Stimulated activated CD4-positive, alpha-beta T cell treated with anti-CD3 and anti-CD28 coated beads, TNF-alpha, amount 100 ng/mL, for 4 hours (primary cell): ENCODE results near the gene PDE6A.

Experiments
- DNase-seq, 3 experiments: peaks; one replicate each; pipeline ENCODE4 v3.0.0-alpha.2; 2020; ENCODE audit warnings: low read depth in 3 of 3

PDE6A gene

GRCh38 chr5:149944666-149945065 lies at the start of gene PDE6A:
Gene PDE6A, minus strand, starts transcription at chr5:149944793. Its CDS starts 120 bp downstream, at chr5:149944673.
- DNase-seq, result no peak

GRCh38 chr5:149993471-149993870 lies 48.9 kb upstream of the PDE6A start:
- DNase-seq, result no peak

GRCh38 chr5:149990518-149991376 lies 46.2 kb upstream of the PDE6A start:
- peak; percentile 28 to 52 (median 50) for DNase-seq

GRCh38 chr5:149988126-149988525 lies 43.5 kb upstream of the PDE6A start:
- DNase-seq, result no peak

DNA sequence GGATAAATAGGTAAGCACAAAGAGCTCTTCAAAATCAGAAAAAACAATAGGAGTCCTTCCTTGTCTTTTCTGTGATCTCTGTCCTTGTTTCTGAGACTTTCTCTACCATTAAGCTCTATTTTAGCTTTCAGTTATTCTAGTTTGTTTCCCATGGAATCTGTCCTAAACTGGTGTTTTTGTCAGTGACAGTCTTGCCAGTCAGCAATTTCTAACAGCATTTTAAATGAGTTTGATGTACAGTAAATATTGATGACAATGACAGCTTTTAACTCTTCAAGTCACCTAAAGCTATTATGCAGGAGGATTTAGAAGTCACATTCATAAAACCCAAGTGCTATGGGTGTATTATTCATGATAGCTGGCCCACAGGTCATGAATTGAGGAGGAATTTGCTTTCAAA lies 37.9 kb upstream of the PDE6A start:
- DNase-seq, result no peak

- DNase-seq, result no peak
Measured at GRCh38 chr5:149981206-149981605, 36.6 kb upstream of the PDE6A start.

DNA sequence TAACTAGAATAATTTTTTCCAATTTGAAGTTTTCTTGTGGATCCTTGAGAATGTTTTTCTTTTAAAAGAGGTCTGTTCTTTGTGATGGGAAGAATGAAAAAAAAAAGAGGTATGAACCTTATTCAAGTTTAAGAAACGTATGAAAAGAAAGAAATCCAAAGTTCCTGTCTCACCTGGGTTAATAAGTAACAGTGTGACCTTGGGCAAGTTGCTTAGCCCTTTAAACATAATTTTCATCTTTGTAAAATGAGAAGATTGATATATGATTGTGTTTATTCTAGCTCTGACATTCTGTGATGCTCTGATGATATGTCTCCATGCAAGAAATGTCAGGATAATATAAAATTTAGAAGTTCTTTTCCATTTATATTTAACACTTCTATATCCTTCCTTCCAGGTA lies 35.3 kb upstream of the PDE6A start:
- no peak for DNase-seq

- DNase-seq, result no peak
Measured at GRCh38 chr5:149975409-149975808, 30.8 kb upstream of the PDE6A start.

DNA sequence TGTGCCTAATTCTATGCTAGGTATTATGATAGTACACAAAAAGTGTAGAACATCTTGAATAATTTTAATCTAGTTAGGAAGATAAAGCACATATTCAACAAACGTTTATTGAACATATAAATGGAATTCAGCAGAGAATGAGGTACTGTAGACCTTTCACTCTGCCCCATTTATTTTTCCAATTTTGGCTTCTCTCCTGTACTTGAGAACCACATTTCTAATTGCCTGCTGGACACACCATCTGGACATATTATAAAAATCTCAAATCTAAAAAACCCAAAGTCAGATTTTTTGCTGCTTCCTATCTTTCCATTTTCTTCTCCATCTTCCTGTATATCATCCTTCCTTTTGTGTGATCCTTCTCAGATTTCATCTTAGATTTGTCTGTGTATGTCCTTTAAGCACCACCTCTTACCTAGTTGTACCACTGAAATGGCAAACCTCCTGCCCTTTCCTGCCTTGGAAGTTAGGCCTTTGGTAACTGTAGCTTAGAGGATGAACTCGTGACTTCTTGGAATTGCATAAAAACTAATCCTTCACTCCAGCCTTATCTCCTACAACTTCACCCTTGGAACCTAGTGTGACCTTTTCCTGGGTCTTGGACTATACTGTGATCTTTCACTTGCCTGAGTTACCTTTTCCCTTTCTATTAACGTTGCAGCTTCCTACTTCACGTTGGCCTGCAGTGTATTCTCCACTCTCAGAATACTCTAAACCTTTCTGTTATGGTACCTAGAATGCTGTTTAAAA lies 24.8 kb upstream of the PDE6A start:
- DNase-seq, result no peak

DNA sequence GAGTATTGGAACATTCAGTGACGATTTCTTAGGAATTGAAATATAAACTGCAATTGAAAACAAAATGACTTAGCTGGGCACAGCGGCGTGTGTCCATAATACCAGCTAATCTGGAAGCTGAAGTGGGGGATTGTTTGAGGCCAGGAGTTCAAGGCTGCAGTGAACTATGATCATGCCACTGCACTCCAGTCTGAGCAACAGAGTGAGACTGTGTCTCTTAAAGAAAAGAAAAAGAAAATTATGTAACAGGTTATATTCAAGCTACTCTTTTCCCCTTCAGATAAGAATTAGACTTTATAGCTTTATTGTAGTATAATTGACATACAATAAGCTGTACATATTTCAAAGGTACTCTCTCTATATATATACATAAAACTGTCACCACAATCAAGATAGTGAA lies 22.4 kb upstream of the PDE6A start:
- DNase-seq, result no peak

GRCh38 chr5:149963729-149964128 lies 19.1 kb upstream of the PDE6A start:
- no peak for DNase-seq

DNA sequence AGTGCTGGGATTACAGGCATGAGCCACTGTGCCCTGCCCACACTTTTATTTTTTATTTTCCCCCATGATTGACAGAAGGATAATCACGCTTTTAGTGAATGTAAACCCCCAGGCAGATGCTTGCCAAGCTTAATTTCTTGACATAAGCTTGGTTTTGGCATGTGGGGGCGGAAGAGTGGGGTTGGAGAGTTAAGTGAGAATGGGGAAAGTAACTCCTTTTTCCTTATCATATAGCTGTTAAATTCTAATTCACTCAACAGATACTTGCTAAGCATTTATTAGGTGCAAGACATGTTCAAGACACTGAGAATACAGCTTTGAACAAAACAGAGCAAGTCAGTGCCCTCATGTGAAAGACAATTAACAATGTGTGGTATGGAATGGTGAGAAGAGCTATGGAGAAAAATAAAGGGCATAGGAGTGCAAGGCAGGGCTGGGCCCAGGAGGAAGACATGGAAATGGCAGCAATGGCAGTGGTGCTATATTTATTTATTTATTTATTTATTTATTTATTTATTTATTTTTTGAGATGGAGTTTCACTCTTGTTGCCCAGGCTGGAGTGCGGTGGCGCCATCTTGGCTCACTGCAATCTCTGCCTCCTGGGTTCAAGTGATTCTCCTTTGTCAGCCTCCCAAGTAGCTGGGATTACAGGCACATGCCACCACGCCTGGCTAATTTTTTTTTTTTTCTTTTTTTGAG lies 18.2 kb upstream of the PDE6A start:
- no peak for DNase-seq

GRCh38 chr5:149961957-149962409 lies 17.4 kb upstream of the PDE6A start:
- DNase-seq, result no peak

DNA sequence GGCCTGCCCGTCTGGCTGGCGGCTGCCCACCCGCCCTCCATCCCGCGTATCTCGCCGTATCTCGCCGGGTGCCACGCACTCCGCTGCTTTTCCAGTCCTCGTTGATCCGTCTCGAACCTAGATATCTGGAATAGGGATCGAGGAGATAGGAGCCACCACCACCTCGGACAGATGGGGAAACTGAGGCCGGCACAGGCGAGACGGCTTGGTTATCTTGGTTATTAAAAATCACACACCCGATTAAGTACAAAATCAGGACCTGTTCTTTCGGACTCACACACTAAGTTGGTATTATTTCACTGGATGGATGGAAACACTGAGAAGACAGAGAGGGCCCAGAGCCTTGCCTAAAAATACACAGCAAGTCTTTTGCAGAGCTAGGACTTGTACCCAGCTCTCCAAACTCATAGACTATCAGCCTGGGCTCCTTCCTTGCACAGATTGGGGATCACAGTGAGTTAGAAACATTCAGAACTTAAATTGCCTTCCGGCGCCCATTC lies 16.6 kb upstream of the PDE6A start:
- no peak for DNase-seq

GRCh38 chr5:149960272-149961185 lies 15.9 kb upstream of the PDE6A start, which contains the start of gene SLC26A2:
Gene SLC26A2, plus strand, starts transcription at chr5:149960758. Its CDS starts 16,895 bp downstream, at chr5:149977653.
- DNase-seq, result peak; percentile 83 to 90 (median 90)

DNA sequence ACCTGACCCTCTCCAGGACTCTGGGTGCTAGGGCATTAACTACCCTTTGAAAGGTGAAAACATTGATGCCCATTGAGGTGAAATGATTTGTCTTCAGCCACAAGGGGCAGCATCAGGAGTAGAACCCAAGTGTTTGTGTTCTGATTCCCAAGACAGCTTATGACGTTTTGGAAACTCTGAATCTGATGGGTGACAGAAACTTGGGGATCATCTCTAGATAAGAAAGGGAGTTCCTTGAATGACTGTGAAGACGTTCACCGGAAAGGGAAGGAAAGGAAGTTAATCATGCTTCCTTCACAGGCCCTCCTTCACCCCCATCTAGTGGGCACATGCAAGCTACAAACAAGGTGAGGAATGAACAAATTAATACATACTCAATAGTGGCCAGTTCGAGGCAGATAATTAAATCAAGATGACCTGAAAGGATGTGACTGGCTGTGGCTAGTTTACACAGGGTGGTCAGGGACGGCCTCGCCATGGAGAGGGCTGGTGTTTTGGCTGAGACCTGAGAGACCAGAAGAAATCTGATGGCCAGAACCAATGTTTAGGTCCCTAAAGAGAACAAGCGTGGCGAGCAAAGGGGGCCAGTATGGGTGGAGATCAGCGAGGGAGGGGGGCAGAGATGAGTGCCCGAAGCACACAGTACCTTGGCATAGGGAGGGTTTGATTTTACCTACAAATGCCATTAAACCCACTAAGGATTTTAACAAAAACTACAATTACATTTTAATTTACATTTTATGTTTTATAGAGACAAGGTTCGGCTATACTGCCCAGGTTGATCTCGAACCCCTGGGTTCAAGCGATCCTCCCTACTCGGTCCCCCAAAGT lies 15.0 kb upstream of the PDE6A start:
- peak in 2 of 3 experiments; percentile 19 to 29 for DNase-seq

- no peak for DNase-seq
Measured at GRCh38 chr5:149957855-149958254, 13.3 kb upstream of the PDE6A start.

GRCh38 chr5:149956685-149957084 lies 12.1 kb upstream of the PDE6A start:
- DNase-seq, result no peak

DNA sequence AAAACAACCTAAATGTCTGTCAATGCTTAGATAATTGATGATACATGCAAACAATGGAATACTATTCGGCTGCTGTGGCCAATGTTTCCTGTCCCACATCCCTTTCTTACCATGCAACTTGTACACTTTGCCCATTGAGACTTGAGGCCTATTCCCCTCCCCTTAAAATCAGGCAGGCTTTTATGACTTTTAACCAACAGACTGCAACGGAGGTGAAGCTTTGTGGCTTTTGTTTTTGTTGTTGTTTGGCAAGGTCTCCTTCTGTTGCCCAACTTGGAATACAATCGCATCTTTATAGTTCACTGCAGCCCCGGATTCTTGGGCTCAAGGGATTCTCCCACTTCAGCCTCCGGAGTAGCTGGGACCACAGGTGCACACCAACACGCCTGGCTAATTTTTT lies 10.2 kb upstream of the PDE6A start:
- no peak for DNase-seq
